NCI-H2081 (cell line): ENCODE results near the gene TRAPPC2B.
"Not testable (repeated sequence)": the region's sequence is repeated elsewhere in the genome, so short reads cannot be mapped to it uniquely, and the experiment has no call there.

Source experiments
- DNase-seq, 2 experiments: peaks; one replicate each; lab custom pipeline; 2025; lab: John Stamatoyannopoulos, UW

TRAPPC2B gene

GRCh38 chr19:57374647-57375046 is 11.3 kb downstream of the TRAPPC2B start:
- not testable (repeated sequence) for DNase-seq

DNA sequence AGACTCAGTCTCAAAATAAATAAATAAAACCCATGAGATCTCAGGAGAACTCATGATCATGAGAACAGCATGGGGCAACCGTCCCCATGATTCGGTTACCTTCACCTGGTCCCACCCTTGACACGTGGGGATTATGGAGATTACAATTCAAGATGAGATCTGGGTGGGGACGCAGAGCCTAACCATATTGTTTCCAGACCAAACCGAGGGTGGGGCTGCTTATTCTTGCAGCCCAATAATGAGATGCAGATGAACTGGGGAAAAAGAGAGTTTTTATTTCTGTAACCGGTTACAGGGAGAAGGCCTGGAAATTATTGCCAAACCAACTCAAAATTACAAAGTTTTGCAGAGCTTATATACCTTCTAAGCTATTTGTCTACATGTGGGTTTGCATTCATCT is 12.8 kb downstream of the TRAPPC2B start:
- no peak for DNase-seq

GRCh38 chr19:57377498-57378146 is 14.3 kb downstream of the TRAPPC2B start:
- DNase-seq = no peak

DNA sequence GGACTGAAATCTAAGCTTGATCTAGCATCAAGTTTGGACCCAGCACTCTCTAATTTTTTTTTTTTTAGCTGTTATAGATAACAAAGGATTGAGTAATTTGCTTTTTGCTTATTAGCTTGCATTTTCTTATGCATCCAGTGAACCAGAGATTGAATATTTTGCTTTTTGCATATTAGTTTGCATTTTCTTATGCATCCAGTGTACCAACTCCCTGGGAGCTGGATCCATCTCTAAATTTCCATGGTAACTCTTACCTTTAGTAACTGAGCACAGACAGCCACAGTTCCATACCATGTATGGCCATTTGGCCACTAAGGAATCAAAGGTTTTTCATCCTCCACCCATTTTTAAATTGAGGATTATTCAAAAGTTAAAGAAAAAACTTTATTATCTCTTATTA is 17.6 kb downstream of the TRAPPC2B start:
- no peak for DNase-seq

DNA sequence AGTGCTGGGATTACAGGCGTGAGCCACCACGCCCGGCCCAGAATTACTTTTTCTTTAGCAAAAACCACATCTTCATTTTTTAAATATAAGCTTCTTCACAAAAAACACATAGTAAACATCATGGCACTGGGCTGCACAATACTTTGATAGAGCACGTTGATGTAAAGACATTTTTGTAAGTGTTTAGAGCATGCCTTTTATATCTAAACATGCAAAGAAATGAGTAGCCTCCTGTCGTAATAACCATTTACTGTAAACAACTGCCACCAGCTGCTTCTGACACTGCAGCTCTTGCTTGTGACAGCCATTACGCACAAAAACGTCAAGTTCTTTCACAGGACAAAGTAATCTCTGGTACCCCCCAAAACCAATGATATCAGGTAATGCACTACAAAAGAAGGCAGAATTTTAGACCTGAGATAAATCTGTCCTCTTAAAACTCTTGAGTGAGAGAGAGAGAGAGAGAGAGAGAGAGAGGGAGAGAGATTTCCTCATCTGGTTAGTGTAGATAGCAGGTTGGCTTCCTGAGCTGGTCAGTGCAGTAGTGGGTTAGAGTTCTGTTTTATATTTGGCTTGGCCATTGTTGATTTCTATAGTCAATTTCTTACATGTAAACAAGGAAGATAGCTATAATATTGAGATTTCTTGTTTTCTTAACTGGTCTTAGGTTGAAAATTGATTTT is 19.6 kb downstream of the TRAPPC2B start:
- DNase-seq = no peak

DNA sequence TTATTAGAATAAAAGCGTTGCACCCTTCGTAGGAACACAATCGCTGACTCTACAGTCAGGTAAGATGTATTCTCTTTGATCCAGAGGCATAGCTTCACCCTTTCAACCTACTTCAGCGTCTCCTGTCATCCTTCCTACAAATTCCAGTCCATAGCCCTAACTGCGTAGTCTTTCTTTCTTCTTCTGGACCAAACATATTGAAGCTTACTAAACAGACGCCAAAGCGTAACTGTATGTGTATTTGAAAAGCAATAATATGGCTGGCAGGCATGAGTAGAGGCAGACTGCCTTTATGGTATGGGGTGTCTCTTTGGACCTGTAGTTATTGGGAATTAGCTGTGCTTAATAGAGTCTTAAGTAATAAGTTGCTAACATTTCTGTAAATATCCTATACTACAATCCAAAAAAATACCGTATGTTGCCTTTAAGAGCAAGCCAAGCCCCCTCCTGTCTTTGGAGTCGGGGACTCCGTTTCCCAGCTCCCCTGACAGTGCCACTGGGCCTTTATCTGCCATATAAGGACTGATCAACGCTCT is 25.9 kb downstream of the TRAPPC2B start:
- DNase-seq = no peak

GRCh38 chr19:57389730-57390598 is 26.6 kb downstream of the TRAPPC2B start, which contains the start of gene ZNF548:
Gene ZNF548 (plus strand): TSS chr19:57389854. CDS start chr19:57390100, 246 bp downstream.
- peak; percentile 95 to 98 for DNase-seq

DNA sequence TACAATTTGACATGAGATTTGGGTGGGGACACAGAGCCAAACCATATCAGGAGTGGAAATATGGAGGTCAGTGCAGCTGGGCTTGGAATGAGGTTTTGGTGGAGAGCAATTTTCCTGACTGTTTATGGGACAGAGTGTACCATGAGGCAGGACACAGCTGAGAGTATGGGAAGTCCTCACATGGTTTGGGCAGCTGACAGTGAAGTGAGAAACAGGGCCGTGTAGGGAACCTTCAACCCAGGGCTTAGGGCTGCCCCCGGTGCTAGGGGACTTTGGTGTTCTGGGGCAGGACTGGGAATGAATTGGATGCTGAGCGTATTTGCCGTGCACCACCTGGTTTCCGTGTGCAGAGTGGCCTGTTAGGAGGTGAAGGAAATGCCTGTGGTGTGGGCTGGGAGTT is 32.4 kb downstream of the TRAPPC2B start:
- no peak for DNase-seq

DNA sequence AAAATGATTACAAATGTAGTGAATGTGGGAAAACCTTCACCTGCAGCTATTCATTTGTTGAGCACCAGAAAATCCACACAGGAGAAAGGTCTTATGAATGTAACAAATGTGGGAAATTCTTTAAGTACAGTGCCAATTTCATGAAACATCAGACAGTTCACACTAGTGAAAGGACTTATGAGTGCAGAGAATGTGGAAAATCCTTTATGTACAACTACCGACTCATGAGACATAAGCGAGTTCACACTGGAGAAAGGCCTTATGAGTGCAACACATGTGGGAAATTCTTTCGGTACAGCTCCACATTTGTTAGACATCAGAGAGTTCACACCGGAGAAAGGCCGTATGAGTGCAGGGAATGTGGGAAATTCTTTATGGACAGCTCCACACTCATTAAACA is 35.5 kb downstream of the TRAPPC2B start:
- no peak for DNase-seq

GRCh38 chr19:57403737-57404563 is 40.6 kb downstream of the TRAPPC2B start:
- no peak for DNase-seq

- DNase-seq = peak; percentile 52 to 63
Observed at GRCh38 chr19:57406516-57407123, 43.3 kb downstream of the TRAPPC2B start.

GRCh38 chr19:57410877-57411671 is 47.7 kb downstream of the TRAPPC2B start, which contains the start of gene ZNF17:
Gene ZNF17 (plus strand): TSS chr19:57411161. CDS start chr19:57413616, 2,455 bp downstream.
- DNase-seq = peak; percentile 90 to 94
